ENCODE data around the gene RBMX.

- TF ChIP-seq CTCF (IDR thresholded peaks at IDR 0.05; ENCODE audit: insufficient read depth, low read length, poor library complexity, severe bottlenecking) (no peak), EZH2phosphoT487 (conservative IDR thresholded peaks at IDR 0.05; ENCODE audit: low read length) (no peak)
Observed at GRCh38 chrX:136920001-136920400, 39.5 kb upstream of the RBMX start.
